GM19467 (cell line): ENCODE data around the gene PPP2R2B.

Source experiments
- ATAC-seq: cut with Tn5 transposase; IDR thresholded peaks from one replicate; pipeline ENCODE4 v1.9.1; 2021; ENCODE audit warnings: mild to moderate bottlenecking, moderate library complexity; ENCODE audit not compliant: unreplicated experiment

The PPP2R2B gene

DNA sequence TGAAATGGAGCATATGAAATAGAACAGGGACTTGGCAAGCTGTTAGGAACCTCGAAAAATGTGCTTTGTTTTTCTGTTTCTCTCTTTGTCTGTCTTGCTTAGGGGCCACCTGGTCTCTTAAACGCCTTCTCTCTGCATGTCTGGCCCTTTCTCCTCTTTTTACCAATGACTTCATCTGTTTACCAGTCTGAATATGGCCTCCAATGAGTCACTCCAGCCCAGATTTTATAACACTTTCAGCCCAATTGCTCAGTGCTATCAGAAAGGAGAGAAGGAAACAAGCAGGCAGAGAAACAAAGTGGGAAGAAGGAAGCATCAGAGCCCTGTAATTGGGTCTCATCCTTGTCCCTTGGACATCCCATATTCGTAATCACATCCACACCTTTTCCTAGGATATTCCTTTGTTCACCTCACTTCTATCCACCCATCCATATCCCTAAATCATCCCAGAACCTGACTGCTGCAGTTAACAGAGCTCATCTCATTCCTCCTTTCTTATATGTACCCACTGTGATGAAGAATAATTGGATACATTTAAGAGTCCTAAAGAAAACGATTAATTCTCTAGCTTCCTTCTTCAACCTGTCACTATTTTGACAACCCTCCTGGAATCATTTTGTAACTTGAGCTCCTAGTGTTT is 210.8 kb downstream of the PPP2R2B start:
- no peak for ATAC-seq

- no peak for ATAC-seq
Observed at GRCh38 chr5:146662229-146662628, 216.3 kb downstream of the PPP2R2B start.

- ATAC-seq: no peak
Observed at GRCh38 chr5:146660376-146660960, 218.1 kb downstream of the PPP2R2B start.

DNA sequence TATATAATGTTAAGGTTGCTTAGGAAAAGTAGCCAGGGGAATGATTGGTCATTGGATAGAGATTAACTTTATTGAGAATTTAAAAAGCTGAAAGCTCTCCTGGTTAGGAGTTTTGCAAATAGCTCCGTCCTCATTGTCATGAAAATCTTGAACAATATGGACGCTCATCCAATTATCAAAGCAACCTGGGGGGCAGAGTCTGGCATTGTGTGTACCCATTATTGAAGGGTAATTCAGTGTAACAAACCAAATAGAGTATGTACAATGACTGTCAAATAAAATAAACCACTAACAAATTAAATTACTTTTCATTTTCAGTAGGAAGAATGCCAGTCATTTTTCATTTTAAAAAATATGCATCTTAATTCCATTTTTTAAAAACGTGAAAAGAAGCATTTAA is 218.6 kb downstream of the PPP2R2B start:
- no peak for ATAC-seq

GRCh38 chr5:146656703-146657102 is 221.9 kb downstream of the PPP2R2B start:
- ATAC-seq: no peak

DNA sequence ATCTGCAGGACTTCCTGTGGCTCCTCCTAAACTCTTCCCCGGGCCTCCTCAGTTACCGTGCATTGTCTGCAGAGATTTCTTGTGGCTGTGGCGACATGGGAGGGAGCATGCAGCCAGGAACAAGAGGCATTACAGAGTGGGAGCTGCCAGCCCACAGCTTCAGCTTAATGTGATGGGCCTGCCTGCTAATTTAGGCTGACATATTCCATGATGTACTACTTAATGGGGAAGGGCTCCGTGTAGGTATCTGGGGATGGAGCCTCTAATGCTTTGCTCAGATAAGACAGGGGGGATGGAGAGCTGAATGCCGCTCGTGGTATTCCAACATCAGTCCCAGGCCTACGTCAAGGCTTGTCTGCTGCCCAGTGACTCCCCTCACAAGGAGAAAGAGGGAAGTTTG is 225.0 kb downstream of the PPP2R2B start:
- no peak for ATAC-seq

DNA sequence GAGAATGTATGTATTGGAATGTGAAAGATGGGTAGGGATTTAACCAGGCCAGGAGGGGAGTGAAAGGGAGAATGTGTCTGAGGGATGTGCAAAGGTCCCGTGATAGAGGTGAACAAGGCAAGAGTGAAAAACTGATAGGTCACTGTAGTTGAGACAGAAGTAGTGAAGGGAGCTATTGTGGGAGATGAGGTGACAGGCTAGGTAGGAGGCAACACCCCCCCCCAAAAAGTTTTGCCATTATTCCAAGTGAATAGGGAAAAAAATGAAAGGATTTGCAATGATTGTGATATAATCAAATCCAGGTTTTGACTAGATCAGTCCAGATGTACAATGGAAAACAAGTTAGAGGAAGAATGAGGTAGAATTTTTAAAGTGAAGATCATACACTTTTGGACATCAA is 226.0 kb downstream of the PPP2R2B start:
- no peak for ATAC-seq

- no peak for ATAC-seq
Observed at GRCh38 chr5:146647656-146648199, 230.8 kb downstream of the PPP2R2B start.

DNA sequence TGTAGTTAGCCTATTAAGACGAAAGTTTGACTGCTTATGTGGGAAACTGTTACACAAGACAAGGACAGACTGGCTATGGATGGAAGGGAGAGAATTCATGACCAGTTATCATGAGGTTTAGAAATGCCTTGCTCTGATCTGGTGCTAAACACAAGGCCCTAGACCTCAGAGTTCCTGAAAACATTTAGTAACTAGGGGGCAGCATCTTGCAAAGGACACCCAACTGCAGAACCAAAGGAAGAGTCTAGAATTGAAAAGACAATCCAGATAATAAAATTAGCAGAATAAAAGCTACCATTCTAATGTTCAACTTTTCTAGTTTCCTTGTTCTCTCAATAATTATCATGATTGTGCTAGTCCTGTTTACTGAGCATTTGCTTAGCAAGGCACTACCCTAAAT is 232.1 kb downstream of the PPP2R2B start:
- no peak for ATAC-seq

DNA sequence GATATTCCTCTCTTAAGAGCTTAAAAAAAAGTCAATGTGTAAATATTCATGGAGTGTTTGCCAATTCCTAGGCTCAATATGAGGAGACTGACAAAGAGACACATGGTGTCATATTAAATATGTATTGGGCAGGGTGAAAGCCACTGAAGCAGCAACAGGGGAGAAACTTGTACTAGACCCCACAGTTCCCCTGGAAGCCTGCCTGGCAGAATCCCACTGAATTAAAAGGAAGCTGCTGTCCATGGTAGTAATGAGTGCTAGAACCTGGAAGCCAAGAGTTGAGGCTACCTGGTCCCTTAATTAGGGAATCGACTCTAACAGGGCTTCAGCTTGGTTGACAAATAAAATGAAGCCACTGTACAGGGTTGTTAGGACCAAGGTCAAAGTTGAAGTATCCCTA is 233.2 kb downstream of the PPP2R2B start:
- ATAC-seq: no peak

DNA sequence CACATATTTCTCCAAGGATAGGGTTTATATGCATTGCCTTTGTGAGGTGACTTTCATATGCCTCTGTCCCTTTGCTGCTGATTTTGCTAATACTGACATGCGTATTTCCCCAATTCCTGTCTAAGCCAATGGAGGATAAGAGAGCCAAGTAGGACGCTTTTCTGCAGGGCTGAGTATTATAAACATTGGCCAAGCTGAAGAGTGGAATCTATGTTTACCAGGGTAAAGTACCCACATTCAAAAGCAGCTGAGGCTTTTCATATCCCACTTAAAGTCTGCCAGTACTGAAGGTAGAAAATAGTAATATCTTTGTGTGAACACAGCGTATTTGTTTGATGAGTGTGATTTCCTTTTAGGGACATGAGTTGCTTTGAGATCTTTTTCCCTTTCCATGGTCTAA is 233.7 kb downstream of the PPP2R2B start:
- no peak for ATAC-seq

- ATAC-seq: no peak
Observed at GRCh38 chr5:146643776-146644175, 234.8 kb downstream of the PPP2R2B start.

DNA sequence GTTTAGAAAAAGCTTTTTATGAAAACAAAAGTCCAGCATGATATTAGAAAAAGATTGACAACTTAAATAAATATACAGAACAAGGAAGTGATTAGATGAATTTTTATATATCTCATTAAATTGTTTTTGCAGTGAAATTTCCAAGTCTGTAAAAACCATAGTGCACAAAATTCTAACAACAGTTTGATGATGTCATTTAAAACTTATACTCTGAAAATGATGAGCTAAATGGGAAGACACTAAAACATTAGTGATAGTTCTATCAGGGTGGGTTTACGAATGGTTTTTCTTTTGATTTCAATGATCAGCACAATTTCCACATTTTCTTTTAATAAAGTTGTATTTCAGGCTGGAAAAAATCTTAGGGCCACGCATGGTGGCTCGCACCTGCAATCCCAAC is 236.1 kb downstream of the PPP2R2B start:
- ATAC-seq: no peak

DNA sequence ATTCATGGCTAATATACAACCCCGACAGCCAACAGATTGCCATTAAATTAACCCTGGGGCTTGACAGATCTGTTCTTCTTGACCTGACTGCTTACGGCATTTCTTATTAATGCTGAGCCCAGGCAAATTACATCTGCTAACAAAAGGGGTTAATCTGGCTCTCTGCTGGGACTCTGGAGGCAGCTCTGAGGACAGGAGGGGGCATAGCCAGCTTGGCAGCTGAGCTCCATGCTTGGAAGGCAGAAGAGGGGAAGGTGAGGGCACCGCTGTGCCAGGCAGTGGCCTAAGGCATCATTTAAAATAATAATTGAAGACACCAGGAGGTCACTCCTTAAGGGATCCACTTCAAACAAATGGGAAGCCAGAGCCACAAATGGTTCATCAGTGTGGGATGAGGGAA is 236.6 kb downstream of the PPP2R2B start:
- ATAC-seq: no peak

GRCh38 chr5:146640285-146640896 is 238.2 kb downstream of the PPP2R2B start:
- no peak for ATAC-seq

GRCh38 chr5:146635443-146635842 is 243.1 kb downstream of the PPP2R2B start:
- ATAC-seq: no peak

- ATAC-seq: no peak
Observed at GRCh38 chr5:146633323-146633764, 245.2 kb downstream of the PPP2R2B start.

DNA sequence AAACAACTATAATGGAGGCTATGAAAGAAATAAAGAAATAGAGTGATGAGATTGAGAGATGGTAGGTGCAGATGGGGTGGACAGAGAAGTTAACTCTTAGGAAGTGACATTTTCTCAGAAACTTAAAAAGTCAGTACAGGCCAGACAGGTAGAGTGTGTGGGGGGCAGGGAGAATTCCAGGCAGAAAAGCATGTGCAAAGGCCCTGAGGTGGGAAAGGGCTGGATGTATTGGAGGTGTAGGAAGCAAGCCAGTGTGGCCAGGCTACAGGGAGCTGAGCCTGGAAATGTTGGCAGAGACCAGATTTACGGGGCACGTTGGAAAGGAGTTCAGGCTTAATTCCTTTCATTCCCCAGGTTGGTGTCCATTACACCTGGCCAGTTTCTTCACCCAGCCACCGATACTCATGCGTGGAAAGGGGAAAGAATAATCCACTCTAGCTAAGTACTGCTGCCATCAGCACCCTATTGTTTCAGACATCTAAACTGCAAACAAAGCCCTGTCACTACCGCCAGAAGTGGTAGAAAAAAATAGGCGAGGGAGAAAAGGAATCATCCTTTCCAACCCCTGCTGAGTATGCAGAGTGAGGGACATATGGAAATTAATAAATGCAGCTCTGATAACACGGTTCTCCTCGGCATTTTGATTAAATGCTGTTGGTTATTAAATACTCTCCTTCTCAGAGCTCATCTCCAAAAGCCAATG is 245.8 kb downstream of the PPP2R2B start:
- no peak for ATAC-seq

DNA sequence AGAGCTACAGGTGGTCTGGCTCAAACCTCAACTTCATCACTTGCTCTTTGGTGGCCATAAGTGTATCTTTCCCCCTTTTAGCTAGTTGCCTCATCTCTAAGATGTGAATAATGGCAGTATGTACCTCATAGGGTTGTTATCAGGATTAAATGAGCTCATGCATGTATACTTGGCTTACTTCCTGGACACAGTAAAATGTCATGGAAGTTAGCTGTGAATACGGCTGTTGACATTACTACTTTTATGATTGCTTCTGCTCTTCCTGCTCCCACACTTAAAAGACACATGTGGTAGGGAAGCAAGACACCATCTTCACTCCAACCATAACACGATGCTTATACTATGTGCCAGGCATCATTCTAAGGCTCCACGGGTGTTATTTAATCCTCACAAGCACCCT is 248.1 kb downstream of the PPP2R2B start:
- ATAC-seq: no peak

GRCh38 chr5:146628950-146629349 is 249.6 kb downstream of the PPP2R2B start:
- ATAC-seq: no peak

GRCh38 chr5:146626936-146627335 is 251.6 kb downstream of the PPP2R2B start:
- ATAC-seq: no peak

- no peak for ATAC-seq
Observed at GRCh38 chr5:146624179-146624578, 254.4 kb downstream of the PPP2R2B start.
